H9 (cell line): ENCODE results near the gene AIFM3. TPM values are rescaled to one million over a fixed set of nuclear protein-coding genes. Genes with fewer than 3 reads are reported as not detected.

ENCODE experiments used
- DNase-seq: peaks from one replicate; pipeline ENCODE4 v3.0.0-alpha.2; 2017
- H2AFZ ChIP-seq: one replicate; pipeline ENCODE4 v1.6.1; 2013; ENCODE audit warnings: mild to moderate bottlenecking, low read length, control low read depth, moderate library complexity
- H2AK5ac ChIP-seq: 2 replicates; pipeline ENCODE4 v1.6.1; 2013; ENCODE audit warnings: low read length, control low read depth, mixed read lengths; ENCODE audit not compliant: insufficient read length
- H2BK120ac ChIP-seq: one replicate; pipeline ENCODE4 v1.6.1; 2013; ENCODE audit warnings: low read depth, mild to moderate bottlenecking, low read length, control low read depth, inconsistent platforms; ENCODE audit not compliant: poor library complexity, severe bottlenecking
- H2BK12ac ChIP-seq: 2 replicates; pipeline ENCODE4 v1.6.1; 2013; ENCODE audit warnings: low read length, control low read depth, mixed read lengths, low read depth; ENCODE audit not compliant: insufficient read length
- H2BK15ac ChIP-seq: 2 replicates; pipeline ENCODE4 v1.6.1; 2013; ENCODE audit warnings: low read depth, low read length, control low read depth
- H2BK20ac ChIP-seq: one replicate; pipeline ENCODE4 v1.6.1; 2013; ENCODE audit warnings: low read depth, mild to moderate bottlenecking, low read length, control low read depth, inconsistent platforms; ENCODE audit not compliant: poor library complexity, severe bottlenecking
- H2BK5ac ChIP-seq: 2 replicates; pipeline ENCODE4 v1.6.1; 2013; ENCODE audit warnings: low read length, control low read depth, mixed read lengths; ENCODE audit not compliant: insufficient read length
- H3K14ac ChIP-seq: 2 replicates; pipeline ENCODE4 v1.6.1; 2013; ENCODE audit warnings: low read length, control low read depth; ENCODE audit not compliant: insufficient read depth
- H3K18ac ChIP-seq: 2 replicates; pipeline ENCODE4 v1.6.1; 2013; ENCODE audit warnings: low read depth, mild to moderate bottlenecking, mixed read lengths, low read length, control low read depth; ENCODE audit not compliant: insufficient read length
- H3K23ac ChIP-seq: 2 replicates; pipeline ENCODE4 v1.6.1; 2013; ENCODE audit warnings: low read length, control low read depth, mixed read lengths, low read depth; ENCODE audit not compliant: insufficient read length
- H3K23me2 ChIP-seq: 2 replicates; pipeline ENCODE4 v1.6.1; 2013; ENCODE audit warnings: low read depth, mild to moderate bottlenecking, mixed read lengths, low read length, control low read depth; ENCODE audit not compliant: insufficient read length, poor library complexity, severe bottlenecking
- H3K27ac ChIP-seq: 2 replicates; pipeline ENCODE4 v1.5.1; 2013; ENCODE audit warnings: low read length, control low read depth, mixed read lengths, low read depth; ENCODE audit not compliant: insufficient read length
- H3K27me3 ChIP-seq: 2 replicates; pipeline ENCODE4 v1.6.1; 2013; ENCODE audit warnings: low read length, control low read depth, inconsistent platforms; ENCODE audit not compliant: insufficient read depth
- H3K4ac ChIP-seq: 2 replicates; pipeline ENCODE4 v1.6.1; 2013; ENCODE audit warnings: low read depth, mild to moderate bottlenecking, control low read depth, inconsistent platforms, low read length, moderate library complexity
- H3K4me1 ChIP-seq: 2 replicates; pipeline ENCODE4 v1.6.1; 2013; ENCODE audit warnings: low read length, control low read depth, inconsistent platforms; ENCODE audit not compliant: insufficient read depth
- H3K4me2 ChIP-seq: 2 replicates; pipeline ENCODE4 v1.6.1; 2013; ENCODE audit warnings: low read length, control low read depth, mixed read lengths; ENCODE audit not compliant: insufficient read length, insufficient read depth
- H3K56ac ChIP-seq: 2 replicates; pipeline ENCODE4 v1.6.1; 2013; ENCODE audit warnings: low read depth, mild to moderate bottlenecking, mixed read lengths, low read length, control low read depth; ENCODE audit not compliant: insufficient read length
- H3K79me1 ChIP-seq: 2 replicates; pipeline ENCODE4 v1.6.1; 2013; ENCODE audit warnings: low read depth, mild to moderate bottlenecking, moderate library complexity, low read length, control low read depth, inconsistent platforms; ENCODE audit not compliant: insufficient read depth, poor library complexity, severe bottlenecking
- H3K79me2 ChIP-seq: 2 replicates; pipeline ENCODE4 v1.6.1; 2013; ENCODE audit warnings: low read length, control low read depth, inconsistent platforms; ENCODE audit not compliant: insufficient read depth
- H3K9ac ChIP-seq: 2 replicates; pipeline ENCODE4 v1.6.1; 2013; ENCODE audit warnings: low read length, control low read depth, mixed read lengths; ENCODE audit not compliant: insufficient read length; ENCODE audit errors: extremely low read depth
- H3K9me3 ChIP-seq: one replicate; pipeline ENCODE4 v1.6.1; 2013; ENCODE audit warnings: low read depth, low read length, inconsistent platforms; ENCODE audit not compliant: control insufficient read depth
- H3T11ph ChIP-seq: one replicate; pipeline ENCODE4 v1.6.1; 2013; ENCODE audit warnings: mild to moderate bottlenecking, low read length, control low read depth, inconsistent platforms
- H4K20me1 ChIP-seq: one replicate; pipeline ENCODE4 v1.6.1; 2013; ENCODE audit not compliant: control insufficient read depth, insufficient read length, insufficient read depth
- H4K5ac ChIP-seq: 2 replicates; pipeline ENCODE4 v1.6.1; 2013; ENCODE audit warnings: low read depth, mild to moderate bottlenecking, mixed read lengths, low read length, control low read depth; ENCODE audit not compliant: insufficient read length
- H4K8ac ChIP-seq: replicated peaks from 2 replicates; pipeline ENCODE4 v1.6.1; 2013; ENCODE audit warnings: low read length, control low read depth, mixed read lengths, low read depth; ENCODE audit not compliant: insufficient read length
- H4K91ac ChIP-seq: 2 replicates; pipeline ENCODE4 v1.6.1; 2013; ENCODE audit warnings: low read depth, mild to moderate bottlenecking, moderate library complexity, mixed read lengths, low read length, control low read depth; ENCODE audit not compliant: insufficient read length
- H3K27ac Mint-ChIP-seq, 3 experiments: 2 replicates in 2 of 3; 3 replicates in 1 of 3; pipeline ENCODE4 v1.8.0; 2020 to 2021; ENCODE audit warnings: mixed read lengths in 3 of 3, mild to moderate bottlenecking in 1 of 3, moderate library complexity in 1 of 3
- H3K27me3 Mint-ChIP-seq: 2 replicates; pipeline ENCODE4 v1.8.0; 2021; ENCODE audit warnings: low read depth, mild to moderate bottlenecking, moderate library complexity, mixed read lengths
- H3K36me3 Mint-ChIP-seq, 3 experiments: 2 replicates in 2 of 3; 3 replicates in 1 of 3; pipeline ENCODE4 v1.8.0; 2020 to 2021; ENCODE audit warnings: low read depth in 3 of 3, mixed read lengths in 3 of 3; ENCODE audit not compliant: insufficient read depth in 1 of 3
- H3K4me1 Mint-ChIP-seq, 2 experiments: 2 replicates each; pipeline ENCODE4 v1.8.0; 2020; ENCODE audit warnings: mixed read lengths in 2 of 2
- H3K4me3 Mint-ChIP-seq, 2 experiments: 2 replicates in 1 of 2; 3 replicates in 1 of 2; pipeline ENCODE4 v1.8.0; 2020 to 2021; ENCODE audit warnings: mild to moderate bottlenecking in 2 of 2, mixed read lengths in 2 of 2, moderate library complexity in 1 of 2
- H3K9me3 Mint-ChIP-seq, 2 experiments: 2 replicates in 1 of 2; 3 replicates in 1 of 2; pipeline ENCODE4 v1.8.0; 2020; ENCODE audit warnings: mild to moderate bottlenecking in 2 of 2, mixed read lengths in 2 of 2, moderate library complexity in 1 of 2
- WGBS: extraction: QIAGEN DNeasy Blood & Tissue Kit; methylation state at CpG from one replicate; pipeline ENCODE4 v1.1.7; 2013; ENCODE audit warnings: missing lambda C conversion rate, low lambda C conversion rate, mixed read lengths; ENCODE audit not compliant: insufficient read length; ENCODE audit errors: extremely low coverage; 5-methylcytosine and 5-hydroxymethylcytosine counted together
- total RNA-seq: library from RNA; stranded (reverse); gene quantifications from 2 replicates; pipeline ENCODE4 v1.2.1, GENCODE V29; 2021
- TF ChIP-seq, protein P1 (sequence below): fragments of 200-600 bp; sonication (generic); conservative IDR thresholded peaks from 3 replicates; pipeline ENCODE4 v1.8.0; 2021; ENCODE audit warnings: antibody characterized with exemption, mild to moderate bottlenecking

Gene AIFM3
- total RNA-seq, 1 experiment from 2014 or later, result 1.9 TPM

DNA sequence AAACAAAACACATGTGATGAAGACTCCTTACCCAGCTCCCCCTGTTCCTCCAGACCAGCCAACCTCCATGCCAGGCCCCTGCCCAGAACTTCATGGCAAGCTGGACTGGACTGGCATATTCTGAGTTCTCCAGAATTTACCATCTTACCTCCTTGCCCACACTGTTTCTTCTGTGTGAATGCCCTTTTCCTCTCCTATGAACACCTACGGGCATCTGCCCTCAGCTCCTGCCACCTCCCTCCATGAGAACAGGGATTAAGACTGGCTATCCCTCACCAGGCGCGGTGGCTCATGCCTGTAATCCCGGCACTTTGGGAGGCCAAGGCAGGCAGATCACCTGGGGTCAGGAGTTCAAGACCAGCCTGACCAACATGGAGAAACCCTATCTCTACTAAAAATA, 6.4 kb upstream of the AIFM3 start:
- H3K4me1 Mint-ChIP-seq, result peaks cover 14 to 19% of the 10 kb centered on the region in 2 experiments
- no peak overlapping the region for H3K4ac ChIP-seq
- peaks cover 19% of the 10 kb centered on the region; the same call in 1 of the 2 replicates for H3K27me3 ChIP-seq

More for the DNA sequence above, 6.4 kb upstream of the AIFM3 start:
- Mint-ChIP-seq H3K27me3 (peaks cover 57% of the 10 kb centered on the region), H3K4me3 (peak overlapping the region in 1 of 2 experiments; percentile 3; a peak in 1 of 5 replicates), H3K27ac (no peak overlapping the region), H3K9me3 (no peaks in the 10 kb centered on the region), H3K36me3 (no peaks in the 10 kb centered on the region)
- Histone ChIP-seq H4K5ac (no peak overlapping the region), H3K23me2 (peaks cover 4% of the 10 kb centered on the region), H4K8ac (no peak overlapping the region), H4K20me1 (no peaks in the 10 kb centered on the region), H4K91ac (no peak overlapping the region), H3K4me1 (no peaks in the 10 kb centered on the region), H2BK12ac (no peak overlapping the region), H3K4me2 (no peak overlapping the region), H3K56ac (no peak overlapping the region), H2BK15ac (no peak overlapping the region), H3T11ph (no peak overlapping the region), H2BK20ac (no peak overlapping the region), H2BK5ac (no peak overlapping the region), H3K79me2 (no peaks in the 10 kb centered on the region), H2AFZ (no peak overlapping the region), H3K9me3 (no peaks in the 10 kb centered on the region), H3K14ac (no peak overlapping the region), H3K27ac (no peak overlapping the region), H3K79me1 (no peaks in the 10 kb centered on the region), H3K23ac (no peak overlapping the region), H2BK120ac (no peak overlapping the region), H3K18ac (no peak overlapping the region), H3K9ac (no peak overlapping the region), H2AK5ac (no peak overlapping the region)
- DNase-seq, result no peak
- no CpG with 5 or more reads among the region's 4 CpGs for WGBS
- TF ChIP-seq, protein P1, sequence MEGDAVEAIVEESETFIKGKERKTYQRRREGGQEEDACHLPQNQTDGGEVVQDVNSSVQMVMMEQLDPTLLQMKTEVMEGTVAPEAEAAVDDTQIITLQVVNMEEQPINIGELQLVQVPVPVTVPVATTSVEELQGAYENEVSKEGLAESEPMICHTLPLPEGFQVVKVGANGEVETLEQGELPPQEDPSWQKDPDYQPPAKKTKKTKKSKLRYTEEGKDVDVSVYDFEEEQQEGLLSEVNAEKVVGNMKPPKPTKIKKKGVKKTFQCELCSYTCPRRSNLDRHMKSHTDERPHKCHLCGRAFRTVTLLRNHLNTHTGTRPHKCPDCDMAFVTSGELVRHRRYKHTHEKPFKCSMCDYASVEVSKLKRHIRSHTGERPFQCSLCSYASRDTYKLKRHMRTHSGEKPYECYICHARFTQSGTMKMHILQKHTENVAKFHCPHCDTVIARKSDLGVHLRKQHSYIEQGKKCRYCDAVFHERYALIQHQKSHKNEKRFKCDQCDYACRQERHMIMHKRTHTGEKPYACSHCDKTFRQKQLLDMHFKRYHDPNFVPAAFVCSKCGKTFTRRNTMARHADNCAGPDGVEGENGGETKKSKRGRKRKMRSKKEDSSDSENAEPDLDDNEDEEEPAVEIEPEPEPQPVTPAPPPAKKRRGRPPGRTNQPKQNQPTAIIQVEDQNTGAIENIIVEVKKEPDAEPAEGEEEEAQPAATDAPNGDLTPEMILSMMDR, result no peak
